HEK293 (cell line): ENCODE data around the gene SLAMF9.

ENCODE experiments used
- ZFP3 ChIP-seq: fragments of 450-650 bp; formaldehyde crosslinking; IDR thresholded peaks from 2 replicates; pipeline ENCODE4 v1.5.1; 2016; ENCODE audit warnings: low read depth, missing biosample characterization, missing genetic modification characterization
- ZFP41 ChIP-seq: fragments of 450-650 bp; formaldehyde crosslinking; IDR thresholded peaks from 2 replicates; pipeline ENCODE4 v1.5.1; 2016; ENCODE audit warnings: missing biosample characterization, missing genetic modification characterization, borderline replicate concordance
- ZFP69B ChIP-seq: fragments of 450-650 bp; formaldehyde crosslinking; IDR thresholded peaks from 2 replicates; pipeline ENCODE4 v1.5.1; 2016; ENCODE audit warnings: missing biosample characterization, missing genetic modification characterization
- ZNF157 ChIP-seq: fragments of 450-650 bp; formaldehyde crosslinking; IDR thresholded peaks from 2 replicates; pipeline ENCODE4 v1.5.1; 2016; ENCODE audit warnings: missing biosample characterization, missing genetic modification characterization
- ZNF184 ChIP-seq: fragments of 450-650 bp; IDR thresholded peaks from 2 replicates; pipeline ENCODE4 v1.5.1; 2018; ENCODE audit warnings: missing biosample characterization, mild to moderate bottlenecking, missing genetic modification characterization
- ZNF24 ChIP-seq: fragments of 450-650 bp; formaldehyde crosslinking; IDR thresholded peaks from 2 replicates; pipeline ENCODE4 v1.5.1; 2016; ENCODE audit warnings: missing biosample characterization, missing genetic modification characterization
- ZNF302 ChIP-seq: fragments of 450-650 bp; formaldehyde crosslinking; IDR thresholded peaks from 2 replicates; pipeline ENCODE4 v1.5.1; 2016; ENCODE audit warnings: missing biosample characterization, missing genetic modification characterization, low read depth
- ZNF324 ChIP-seq: fragments of 450-650 bp; formaldehyde crosslinking; IDR thresholded peaks from 2 replicates; pipeline ENCODE4 v1.5.1; 2016; ENCODE audit warnings: missing biosample characterization, missing genetic modification characterization
- ZNF335 ChIP-seq: fragments of 450-650 bp; formaldehyde crosslinking; conservative IDR thresholded peaks from 2 replicates; pipeline ENCODE4 v1.5.1; 2016; ENCODE audit warnings: missing biosample characterization, missing genetic modification characterization
- ZNF555 ChIP-seq: fragments of 450-650 bp; formaldehyde crosslinking; conservative IDR thresholded peaks from 2 replicates; pipeline ENCODE4 v1.5.1; 2017; ENCODE audit warnings: missing biosample characterization, mild to moderate bottlenecking, missing genetic modification characterization, inconsistent platforms
- ZNF629 ChIP-seq: fragments of 450-650 bp; formaldehyde crosslinking; IDR thresholded peaks from 2 replicates; pipeline ENCODE4 v1.5.1; 2017; ENCODE audit warnings: missing biosample characterization, missing genetic modification characterization
- ZNF654 ChIP-seq: fragments of 450-650 bp; formaldehyde crosslinking; IDR thresholded peaks from 2 replicates; pipeline ENCODE4 v1.5.1; 2016; ENCODE audit warnings: low read depth, missing biosample characterization, missing genetic modification characterization
- ZNF677 ChIP-seq: fragments of 450-650 bp; IDR thresholded peaks from 2 replicates; pipeline ENCODE4 v1.5.0; 2018; ENCODE audit warnings: missing biosample characterization, mild to moderate bottlenecking, missing genetic modification characterization, moderate library complexity
- ZNF776 ChIP-seq: fragments of 450-650 bp; formaldehyde crosslinking; IDR thresholded peaks from 2 replicates; pipeline ENCODE4 v1.5.0; 2017; ENCODE audit warnings: missing biosample characterization, missing genetic modification characterization, borderline replicate concordance
- ZNF785 ChIP-seq: fragments of 450-650 bp; formaldehyde crosslinking; IDR thresholded peaks from 2 replicates; pipeline ENCODE4 v1.5.1; 2016; ENCODE audit warnings: missing biosample characterization, missing genetic modification characterization
- ZSCAN16 ChIP-seq: fragments of 450-650 bp; formaldehyde crosslinking; IDR thresholded peaks from 2 replicates; pipeline ENCODE4 v1.5.1; 2016; ENCODE audit warnings: missing biosample characterization, missing genetic modification characterization
- TF ChIP-seq, protein P1 (sequence below): fragments of 450-650 bp; formaldehyde crosslinking; IDR thresholded peaks from 2 replicates; pipeline ENCODE4 v1.5.1; 2016; ENCODE audit warnings: missing biosample characterization, missing genetic modification characterization, borderline replicate concordance
- TF ChIP-seq, protein P2 (sequence below): fragments of 450-650 bp; formaldehyde crosslinking; IDR thresholded peaks from 2 replicates; pipeline ENCODE4 v1.5.1; 2016; ENCODE audit warnings: missing biosample characterization, missing genetic modification characterization
- TF ChIP-seq, protein P3 (sequence below): fragments of 450-650 bp; formaldehyde crosslinking; IDR thresholded peaks from 2 replicates; pipeline ENCODE4 v1.5.1; 2016; ENCODE audit warnings: missing biosample characterization, missing genetic modification characterization
- TF ChIP-seq, protein P4 (sequence below): fragments of 450-650 bp; formaldehyde crosslinking; IDR thresholded peaks from 2 replicates; pipeline ENCODE4 v1.5.1; 2016; ENCODE audit warnings: missing biosample characterization, missing genetic modification characterization, low read depth
- TF ChIP-seq, protein P5 (sequence below): fragments of 450-650 bp; formaldehyde crosslinking; IDR thresholded peaks from 2 replicates; pipeline ENCODE4 v1.5.1; 2017; ENCODE audit warnings: missing biosample characterization, missing genetic modification characterization
- TF ChIP-seq, protein P6 (sequence below): fragments of 450-650 bp; formaldehyde crosslinking; IDR thresholded peaks from 2 replicates; pipeline ENCODE4 v1.5.1; 2016; ENCODE audit warnings: missing biosample characterization, missing genetic modification characterization

SLAMF9 gene

DNA sequence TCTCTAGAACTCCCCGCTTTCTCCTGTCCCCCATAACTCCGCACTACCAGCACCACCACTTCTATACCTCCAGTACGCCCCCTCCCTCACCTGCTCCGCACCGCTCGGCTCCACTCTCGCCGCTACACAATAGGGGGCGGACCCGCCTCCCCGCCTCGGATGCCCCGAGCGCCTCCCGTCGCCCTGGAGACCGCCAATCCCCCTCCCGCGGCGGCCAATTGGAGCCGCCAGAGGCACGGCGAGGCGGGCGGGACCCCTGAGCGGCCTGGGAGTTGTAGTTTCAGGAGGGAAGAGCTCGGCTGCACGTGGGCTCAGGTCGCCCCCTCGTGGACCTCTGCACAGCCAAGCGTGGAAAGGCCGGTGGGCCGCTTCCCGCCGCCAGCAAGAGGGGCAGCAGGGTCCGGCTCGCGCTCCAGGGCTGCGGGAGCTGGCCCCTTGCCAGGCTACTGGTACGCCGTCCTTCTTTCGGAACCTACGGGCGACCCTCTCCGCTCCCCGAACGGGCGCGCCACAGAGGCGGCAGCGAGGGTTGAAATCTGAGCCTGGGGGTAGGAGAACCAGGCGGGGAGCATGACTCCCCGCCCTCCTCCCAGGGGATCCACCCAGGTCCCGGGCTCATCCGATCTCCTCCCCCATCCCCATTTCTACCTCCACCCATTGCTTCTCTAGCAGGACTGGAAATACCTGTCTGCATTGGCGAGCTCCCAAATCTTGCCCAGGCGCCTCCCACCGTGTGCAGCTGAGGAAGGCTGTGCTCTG is 8.4 kb downstream of the SLAMF9 start, which contains the start of gene IGSF9 (continued):
- TF ChIP-seq, protein P1, sequence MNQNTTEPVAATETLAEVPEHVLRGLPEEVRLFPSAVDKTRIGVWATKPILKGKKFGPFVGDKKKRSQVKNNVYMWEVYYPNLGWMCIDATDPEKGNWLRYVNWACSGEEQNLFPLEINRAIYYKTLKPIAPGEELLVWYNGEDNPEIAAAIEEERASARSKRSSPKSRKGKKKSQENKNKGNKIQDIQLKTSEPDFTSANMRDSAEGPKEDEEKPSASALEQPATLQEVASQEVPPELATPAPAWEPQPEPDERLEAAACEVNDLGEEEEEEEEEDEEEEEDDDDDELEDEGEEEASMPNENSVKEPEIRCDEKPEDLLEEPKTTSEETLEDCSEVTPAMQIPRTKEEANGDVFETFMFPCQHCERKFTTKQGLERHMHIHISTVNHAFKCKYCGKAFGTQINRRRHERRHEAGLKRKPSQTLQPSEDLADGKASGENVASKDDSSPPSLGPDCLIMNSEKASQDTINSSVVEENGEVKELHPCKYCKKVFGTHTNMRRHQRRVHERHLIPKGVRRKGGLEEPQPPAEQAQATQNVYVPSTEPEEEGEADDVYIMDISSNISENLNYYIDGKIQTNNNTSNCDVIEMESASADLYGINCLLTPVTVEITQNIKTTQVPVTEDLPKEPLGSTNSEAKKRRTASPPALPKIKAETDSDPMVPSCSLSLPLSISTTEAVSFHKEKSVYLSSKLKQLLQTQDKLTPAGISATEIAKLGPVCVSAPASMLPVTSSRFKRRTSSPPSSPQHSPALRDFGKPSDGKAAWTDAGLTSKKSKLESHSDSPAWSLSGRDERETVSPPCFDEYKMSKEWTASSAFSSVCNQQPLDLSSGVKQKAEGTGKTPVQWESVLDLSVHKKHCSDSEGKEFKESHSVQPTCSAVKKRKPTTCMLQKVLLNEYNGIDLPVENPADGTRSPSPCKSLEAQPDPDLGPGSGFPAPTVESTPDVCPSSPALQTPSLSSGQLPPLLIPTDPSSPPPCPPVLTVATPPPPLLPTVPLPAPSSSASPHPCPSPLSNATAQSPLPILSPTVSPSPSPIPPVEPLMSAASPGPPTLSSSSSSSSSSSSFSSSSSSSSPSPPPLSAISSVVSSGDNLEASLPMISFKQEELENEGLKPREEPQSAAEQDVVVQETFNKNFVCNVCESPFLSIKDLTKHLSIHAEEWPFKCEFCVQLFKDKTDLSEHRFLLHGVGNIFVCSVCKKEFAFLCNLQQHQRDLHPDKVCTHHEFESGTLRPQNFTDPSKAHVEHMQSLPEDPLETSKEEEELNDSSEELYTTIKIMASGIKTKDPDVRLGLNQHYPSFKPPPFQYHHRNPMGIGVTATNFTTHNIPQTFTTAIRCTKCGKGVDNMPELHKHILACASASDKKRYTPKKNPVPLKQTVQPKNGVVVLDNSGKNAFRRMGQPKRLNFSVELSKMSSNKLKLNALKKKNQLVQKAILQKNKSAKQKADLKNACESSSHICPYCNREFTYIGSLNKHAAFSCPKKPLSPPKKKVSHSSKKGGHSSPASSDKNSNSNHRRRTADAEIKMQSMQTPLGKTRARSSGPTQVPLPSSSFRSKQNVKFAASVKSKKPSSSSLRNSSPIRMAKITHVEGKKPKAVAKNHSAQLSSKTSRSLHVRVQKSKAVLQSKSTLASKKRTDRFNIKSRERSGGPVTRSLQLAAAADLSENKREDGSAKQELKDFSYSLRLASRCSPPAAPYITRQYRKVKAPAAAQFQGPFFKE: no peak
- no peak for TF ChIP-seq ZNF555
- TF ChIP-seq, protein P2, sequence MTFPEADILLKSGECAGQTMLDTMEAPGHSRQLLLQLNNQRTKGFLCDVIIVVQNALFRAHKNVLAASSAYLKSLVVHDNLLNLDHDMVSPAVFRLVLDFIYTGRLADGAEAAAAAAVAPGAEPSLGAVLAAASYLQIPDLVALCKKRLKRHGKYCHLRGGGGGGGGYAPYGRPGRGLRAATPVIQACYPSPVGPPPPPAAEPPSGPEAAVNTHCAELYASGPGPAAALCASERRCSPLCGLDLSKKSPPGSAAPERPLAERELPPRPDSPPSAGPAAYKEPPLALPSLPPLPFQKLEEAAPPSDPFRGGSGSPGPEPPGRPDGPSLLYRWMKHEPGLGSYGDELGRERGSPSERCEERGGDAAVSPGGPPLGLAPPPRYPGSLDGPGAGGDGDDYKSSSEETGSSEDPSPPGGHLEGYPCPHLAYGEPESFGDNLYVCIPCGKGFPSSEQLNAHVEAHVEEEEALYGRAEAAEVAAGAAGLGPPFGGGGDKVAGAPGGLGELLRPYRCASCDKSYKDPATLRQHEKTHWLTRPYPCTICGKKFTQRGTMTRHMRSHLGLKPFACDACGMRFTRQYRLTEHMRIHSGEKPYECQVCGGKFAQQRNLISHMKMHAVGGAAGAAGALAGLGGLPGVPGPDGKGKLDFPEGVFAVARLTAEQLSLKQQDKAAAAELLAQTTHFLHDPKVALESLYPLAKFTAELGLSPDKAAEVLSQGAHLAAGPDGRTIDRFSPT (tag by site-specific recombination): no peak
- TF ChIP-seq ZSCAN16 (tag by site-specific recombination): no peak
- TF ChIP-seq ZFP41 (tag by site-specific recombination): no peak
- TF ChIP-seq ZNF776 (tag by site-specific recombination): no peak
- TF ChIP-seq, protein P3, sequence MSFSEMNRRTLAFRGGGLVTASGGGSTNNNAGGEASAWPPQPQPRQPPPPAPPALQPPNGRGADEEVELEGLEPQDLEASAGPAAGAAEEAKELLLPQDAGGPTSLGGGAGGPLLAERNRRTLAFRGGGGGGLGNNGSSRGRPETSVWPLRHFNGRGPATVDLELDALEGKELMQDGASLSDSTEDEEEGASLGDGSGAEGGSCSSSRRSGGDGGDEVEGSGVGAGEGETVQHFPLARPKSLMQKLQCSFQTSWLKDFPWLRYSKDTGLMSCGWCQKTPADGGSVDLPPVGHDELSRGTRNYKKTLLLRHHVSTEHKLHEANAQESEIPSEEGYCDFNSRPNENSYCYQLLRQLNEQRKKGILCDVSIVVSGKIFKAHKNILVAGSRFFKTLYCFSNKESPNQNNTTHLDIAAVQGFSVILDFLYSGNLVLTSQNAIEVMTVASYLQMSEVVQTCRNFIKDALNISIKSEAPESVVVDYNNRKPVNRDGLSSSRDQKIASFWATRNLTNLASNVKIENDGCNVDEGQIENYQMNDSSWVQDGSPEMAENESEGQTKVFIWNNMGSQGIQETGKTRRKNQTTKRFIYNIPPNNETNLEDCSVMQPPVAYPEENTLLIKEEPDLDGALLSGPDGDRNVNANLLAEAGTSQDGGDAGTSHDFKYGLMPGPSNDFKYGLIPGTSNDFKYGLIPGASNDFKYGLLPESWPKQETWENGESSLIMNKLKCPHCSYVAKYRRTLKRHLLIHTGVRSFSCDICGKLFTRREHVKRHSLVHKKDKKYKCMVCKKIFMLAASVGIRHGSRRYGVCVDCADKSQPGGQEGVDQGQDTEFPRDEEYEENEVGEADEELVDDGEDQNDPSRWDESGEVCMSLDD (tag by site-specific recombination): 0 out of 2 replicates have a peak, but pooled peaks have one; percentile 29
- TF ChIP-seq, protein P4, sequence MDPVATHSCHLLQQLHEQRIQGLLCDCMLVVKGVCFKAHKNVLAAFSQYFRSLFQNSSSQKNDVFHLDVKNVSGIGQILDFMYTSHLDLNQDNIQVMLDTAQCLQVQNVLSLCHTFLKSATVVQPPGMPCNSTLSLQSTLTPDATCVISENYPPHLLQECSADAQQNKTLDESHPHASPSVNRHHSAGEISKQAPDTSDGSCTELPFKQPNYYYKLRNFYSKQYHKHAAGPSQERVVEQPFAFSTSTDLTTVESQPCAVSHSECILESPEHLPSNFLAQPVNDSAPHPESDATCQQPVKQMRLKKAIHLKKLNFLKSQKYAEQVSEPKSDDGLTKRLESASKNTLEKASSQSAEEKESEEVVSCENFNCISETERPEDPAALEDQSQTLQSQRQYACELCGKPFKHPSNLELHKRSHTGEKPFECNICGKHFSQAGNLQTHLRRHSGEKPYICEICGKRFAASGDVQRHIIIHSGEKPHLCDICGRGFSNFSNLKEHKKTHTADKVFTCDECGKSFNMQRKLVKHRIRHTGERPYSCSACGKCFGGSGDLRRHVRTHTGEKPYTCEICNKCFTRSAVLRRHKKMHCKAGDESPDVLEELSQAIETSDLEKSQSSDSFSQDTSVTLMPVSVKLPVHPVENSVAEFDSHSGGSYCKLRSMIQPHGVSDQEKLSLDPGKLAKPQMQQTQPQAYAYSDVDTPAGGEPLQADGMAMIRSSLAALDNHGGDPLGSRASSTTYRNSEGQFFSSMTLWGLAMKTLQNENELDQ (tag by site-specific recombination): no peak
- TF ChIP-seq, protein P5, sequence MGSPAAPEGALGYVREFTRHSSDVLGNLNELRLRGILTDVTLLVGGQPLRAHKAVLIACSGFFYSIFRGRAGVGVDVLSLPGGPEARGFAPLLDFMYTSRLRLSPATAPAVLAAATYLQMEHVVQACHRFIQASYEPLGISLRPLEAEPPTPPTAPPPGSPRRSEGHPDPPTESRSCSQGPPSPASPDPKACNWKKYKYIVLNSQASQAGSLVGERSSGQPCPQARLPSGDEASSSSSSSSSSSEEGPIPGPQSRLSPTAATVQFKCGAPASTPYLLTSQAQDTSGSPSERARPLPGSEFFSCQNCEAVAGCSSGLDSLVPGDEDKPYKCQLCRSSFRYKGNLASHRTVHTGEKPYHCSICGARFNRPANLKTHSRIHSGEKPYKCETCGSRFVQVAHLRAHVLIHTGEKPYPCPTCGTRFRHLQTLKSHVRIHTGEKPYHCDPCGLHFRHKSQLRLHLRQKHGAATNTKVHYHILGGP (tag by site-specific recombination): no peak
- no peak for TF ChIP-seq ZNF302
- TF ChIP-seq ZNF785 (tag by site-specific recombination): 0 out of 2 replicates have a peak, but pooled peaks have one; percentile 56
- TF ChIP-seq ZNF24: peak; percentile 28; the same call in 1 of the 2 replicates
- peak; percentile 33; the same call in 1 of the 2 replicates for TF ChIP-seq ZNF324 (tag by site-specific recombination)
- TF ChIP-seq, protein P6, sequence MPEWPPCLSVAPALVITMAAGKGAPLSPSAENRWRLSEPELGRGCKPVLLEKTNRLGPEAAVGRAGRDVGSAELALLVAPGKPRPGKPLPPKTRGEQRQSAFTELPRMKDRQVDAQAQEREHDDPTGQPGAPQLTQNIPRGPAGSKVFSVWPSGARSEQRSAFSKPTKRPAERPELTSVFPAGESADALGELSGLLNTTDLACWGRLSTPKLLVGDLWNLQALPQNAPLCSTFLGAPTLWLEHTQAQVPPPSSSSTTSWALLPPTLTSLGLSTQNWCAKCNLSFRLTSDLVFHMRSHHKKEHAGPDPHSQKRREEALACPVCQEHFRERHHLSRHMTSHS (tag by site-specific recombination): no peak
- no peak for TF ChIP-seq ZFP69B (tag by site-specific recombination)
- TF ChIP-seq ZNF184 (tag by site-specific recombination): 0 out of 2 replicates have a peak, but pooled peaks have one; percentile 39
- peak; percentile 96 for TF ChIP-seq ZNF335 (tag by site-specific recombination)
- TF ChIP-seq ZNF157 (tag by site-specific recombination): no peak
- TF ChIP-seq ZNF629 (tag by site-specific recombination): peak; percentile 56; the same call in 1 of the 2 replicates
- no peak for TF ChIP-seq ZNF677 (tag by site-specific recombination)
- TF ChIP-seq ZFP3: no peak
- peak; percentile 46 for TF ChIP-seq ZNF654 (tag by site-specific recombination)
